Body of pancreas (tissue), 4 donors: ENCODE results near the gene PRRG3. TPM values are rescaled to one million over a fixed set of nuclear protein-coding genes. Genes with fewer than 3 reads are reported as not detected.

ENCODE experiments used
- ATAC-seq: fragments of 150-250 bp; one replicate; pipeline ENCODE4 v1.9.1; 2016
- DNase-seq, 4 donors: peaks; one replicate each; pipeline ENCODE4 v3.0.0-alpha.2; 2019
- H3K27ac ChIP-seq, 4 donors: fragments of 200-600 bp; sonication (generic); 1 replicate in 3 of 4; 2 replicates in 1 of 4; pipeline versions ENCODE4 v1.5.1 to v1.6.1; 2016 to 2019; ENCODE audit warnings: mild to moderate bottlenecking in 1 of 4, mixed read lengths in 1 of 4, moderate library complexity in 1 of 4
- H3K27me3 ChIP-seq, 2 donors: fragments of 200-600 bp; sonication (generic); one replicate each; pipeline ENCODE4 v1.6.0; 2016; ENCODE audit warnings: mild to moderate bottlenecking in 1 of 2
- H3K36me3 ChIP-seq, 2 donors: fragments of 200-600 bp; sonication (generic); replicated peaks in 1 of 2; 2 replicates each; pipeline ENCODE4 v1.5.1; 2016; ENCODE audit warnings: low read depth in 2 of 2; ENCODE audit not compliant: insufficient read depth in 1 of 2
- H3K4me1 ChIP-seq: fragments of 200-600 bp; sonication (generic); one replicate; pipeline ENCODE4 v1.6.0; 2016
- H3K4me3 ChIP-seq, 2 donors: fragments of 200-600 bp; sonication (generic); 1 replicate in 1 of 2; 2 replicates in 1 of 2; pipeline ENCODE4 v1.5.1; 2016 to 2019
- H3K9me3 ChIP-seq, 3 donors: fragments of 200-600 bp; sonication (generic); 1 replicate in 2 of 3; 2 replicates in 1 of 3; pipeline ENCODE4 v1.5.1; 2016
- CTCF ChIP-seq, 7 experiments: fragments of 450-650 bp in 4 of 7; fragments of 200-600 bp in 3 of 7; sonication (generic) in 3 of 7; IDR thresholded peaks; one replicate each; pipeline ENCODE4 v1.5.1; 2016 to 2019; ENCODE audit warnings: antibody characterized with exemption in 7 of 7
- POLR2A ChIP-seq, 3 donors: fragments of 450-650 bp; IDR thresholded peaks; one replicate each; pipeline ENCODE4 v1.6.1; 2016; ENCODE audit warnings: antibody characterized with exemption in 3 of 3, mild to moderate bottlenecking in 2 of 3
- WGBS, 2 donors: methylation state at CpG; one replicate each; pipeline ENCODE4 v1.1.5; 2017; 5-methylcytosine and 5-hydroxymethylcytosine counted together
- intact Hi-C: fragments of 100-400 bp; cut with DNase I; formaldehyde crosslinking; loops from one replicate; pipeline ENCODE4 v1.15.1; 2023
- total RNA-seq, 2 donors: library from RNA; depleted of rRNA; stranded (reverse); fragments of >200 nt; gene quantifications; one replicate each; pipeline ENCODE4 v1.1.0, GENCODE V29; 2016

Gene PRRG3
- total RNA-seq, 2 donors from 2014 or later = 0.33 to 1.0 TPM

GRCh38 chrX:151722241-151722846 is 27.1 kb downstream of the PRRG3 start:
- Histone ChIP-seq H3K27me3 (no peaks in the 10 kb centered on the region), H3K4me1 (peaks cover 11% of the 10 kb centered on the region), H3K4me3 (no peak overlapping the region), H3K9me3 (no peaks in the 10 kb centered on the region), H3K27ac (no peak overlapping the region), H3K36me3 (no peaks in the 10 kb centered on the region)
- peak; percentile 48 for ATAC-seq
- TF ChIP-seq CTCF (IDR thresholded peaks at IDR 0.05) = peak in 6 of 7 experiments; percentile 13 to 50 (median 29)
- no peak for TF ChIP-seq POLR2A (IDR thresholded peaks at IDR 0.05)
- WGBS, 2 donors = 27 to 39% methylated on average over 7 to 23 of the region's 24 CpGs
- DNase-seq = peak; percentile 36 to 67 (median 44)
- intact Hi-C loops = no loop called here

GRCh38 chrX:151723156-151723760 is 28.0 kb downstream of the PRRG3 start:
- Histone ChIP-seq H3K4me1 (peaks cover 11% of the 10 kb centered on the region), H3K4me3 (no peak overlapping the region), H3K27ac (no peak overlapping the region), H3K9me3 (no peaks in the 10 kb centered on the region), H3K36me3 (no peaks in the 10 kb centered on the region), H3K27me3 (no peaks in the 10 kb centered on the region)
- 75 to 84% methylated on average over 2 to 6 of the region's 7 CpGs for WGBS, 2 donors
- intact Hi-C loops = no loop called here
- ATAC-seq (no peak), DNase-seq (no peak)
- TF ChIP-seq POLR2A (IDR thresholded peaks at IDR 0.05) = no peak
- no peak for TF ChIP-seq CTCF (IDR thresholded peaks at IDR 0.05)

GRCh38 chrX:151724563-151725337 is 29.5 kb downstream of the PRRG3 start:
- intact Hi-C loops = no loop called here
- peak; percentile 11 to 65 (median 58) for DNase-seq

DNA sequence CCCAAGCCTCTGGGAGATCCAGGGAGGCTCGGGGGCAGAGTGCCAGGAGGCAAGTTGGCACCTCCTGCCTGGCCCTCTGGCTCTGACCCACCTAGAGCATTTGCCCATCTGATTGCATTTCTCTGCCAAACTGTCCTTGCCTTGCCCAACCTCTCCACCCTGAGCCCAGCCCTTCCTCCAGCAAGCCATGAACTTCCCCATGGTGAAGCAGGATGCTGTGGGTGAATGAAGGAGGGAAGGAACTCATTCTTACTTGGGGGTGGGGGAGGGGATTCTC is 30.0 kb downstream of the PRRG3 start:
- intact Hi-C loops = no loop called here
- no peaks in the 10 kb centered on the region for H3K9me3 ChIP-seq
- DNase-seq = no peak
- H3K27me3 ChIP-seq = no peaks in the 10 kb centered on the region
- peaks cover 11% of the 10 kb centered on the region for H3K4me1 ChIP-seq
- no peaks in the 10 kb centered on the region for H3K36me3 ChIP-seq
- peak; percentile 40 for ATAC-seq
- H3K4me3 ChIP-seq = no peak overlapping the region
- H3K27ac ChIP-seq = no peak overlapping the region
- TF ChIP-seq POLR2A (IDR thresholded peaks at IDR 0.05) (no peak), CTCF (IDR thresholded peaks at IDR 0.05) (no peak)
- WGBS, 2 donors = 29% methylated on average over 1 of the region's 1 CpG; no CpG with 5 or more reads in 1 of the 2 donors

More at GRCh38 chrX:151724563-151725337, 29.5 kb downstream of the PRRG3 start:
- WGBS, 2 donors = 37% methylated on average over 7 of the region's 7 CpGs; no CpG with 5 or more reads in 1 of the 2 donors
- Histone ChIP-seq H3K9me3 (no peaks in the 10 kb centered on the region), H3K4me3 (no peak overlapping the region), H3K27ac (no peak overlapping the region), H3K27me3 (no peaks in the 10 kb centered on the region), H3K36me3 (no peaks in the 10 kb centered on the region), H3K4me1 (peaks cover 11% of the 10 kb centered on the region)
- TF ChIP-seq POLR2A (IDR thresholded peaks at IDR 0.05) (no peak), CTCF (IDR thresholded peaks at IDR 0.05) (no peak)
- peak; percentile 68 for ATAC-seq
